Uterus (tissue), 4 donors: Measurements from ENCODE around the gene HSD3B7. TPM values are rescaled to one million over a fixed set of nuclear protein-coding genes. Genes with fewer than 3 reads are reported as not detected.

Experiments
- DNase-seq, 2 donors: peaks; one replicate each; pipeline ENCODE4 v3.0.0-alpha.2; 2019 to 2020
- H3K27ac ChIP-seq, 2 donors: fragments of 200-600 bp; sonication (generic); 1 replicate in 1 of 2; 2 replicates in 1 of 2; pipeline ENCODE4 v1.5.1; 2016 to 2018
- H3K27me3 ChIP-seq, 2 donors: fragments of 200-600 bp; sonication (generic); one replicate each; pipeline ENCODE4 v1.5.1; 2018 to 2019; ENCODE audit warnings: control low read depth in 1 of 2
- H3K36me3 ChIP-seq, 2 donors: fragments of 200-600 bp; sonication (generic); one replicate each; pipeline ENCODE4 v1.5.1; 2019; ENCODE audit warnings: control low read depth in 1 of 2
- H3K4me1 ChIP-seq, 2 donors: fragments of 200-600 bp; sonication (generic); one replicate each; pipeline ENCODE4 v1.5.1; 2018 to 2019; ENCODE audit warnings: control low read depth in 1 of 2
- H3K4me3 ChIP-seq, 2 donors: fragments of 200-600 bp; sonication (generic); 1 replicate in 1 of 2; 2 replicates in 1 of 2; pipeline ENCODE4 v1.5.1; 2018 to 2019; ENCODE audit warnings: mild to moderate bottlenecking in 1 of 2
- H3K9me3 ChIP-seq, 2 donors: fragments of 200-600 bp; sonication (generic); one replicate each; pipeline ENCODE4 v1.5.1; 2019; ENCODE audit warnings: control low read depth in 1 of 2
- CTCF ChIP-seq, 4 experiments: fragments of 200-600 bp in 2 of 4; fragments of 450-650 bp in 2 of 4; sonication (generic) in 2 of 4; IDR thresholded peaks; one replicate each; pipeline ENCODE4 v1.5.1; 2016 to 2019; ENCODE audit warnings: antibody characterized with exemption in 4 of 4, mild to moderate bottlenecking in 2 of 4, moderate library complexity in 1 of 4
- POLR2A ChIP-seq, 2 donors: fragments of 450-650 bp; IDR thresholded peaks; one replicate each; pipeline ENCODE4 v1.6.1; 2016; ENCODE audit warnings: antibody characterized with exemption in 2 of 2, mild to moderate bottlenecking in 1 of 2, moderate library complexity in 1 of 2
- intact Hi-C: fragments of 100-400 bp; cut with DNase I; formaldehyde crosslinking; loops from one replicate; pipeline ENCODE4 v1.15.1; 2023; ENCODE audit warnings: low total_unique reads
- small RNA-seq: library from RNA; depleted of rRNA; stranded (forward); fragments of <200 nt; gene quantifications from one replicate; pipeline ENCODE3, GENCODE V24; 2016
- total RNA-seq, 4 donors: library from RNA; depleted of rRNA in 3 of 4; stranded (reverse); fragments of >200 nt in 3 of 4; gene quantifications; one replicate each; pipeline versions ENCODE4 v1.1.0 to v1.2.4, GENCODE V29; 2014 to 2023
- donor health status: DM: yes; HTN: yes; CAD: no.

Gene HSD3B7
- total RNA-seq, 4 donors from 2014 or later = 7.2 to 18.0 (median 11.3) TPM

- H3K9me3 ChIP-seq = no peaks in the 10 kb centered on the region
- peak overlapping the region; percentile 85 to 100 for H3K4me3 ChIP-seq
- intact Hi-C loops = no loop called here
- peaks cover 6% of the 10 kb centered on the region in 2 donors for H3K4me1 ChIP-seq
- no peaks in the 10 kb centered on the region for H3K36me3 ChIP-seq
- H3K27ac ChIP-seq = peak overlapping the region; percentile 95
- TF ChIP-seq POLR2A (IDR thresholded peaks at IDR 0.05) (peak; percentile 33 to 34), CTCF (IDR thresholded peaks at IDR 0.05) (no peak)
- no peaks in the 10 kb centered on the region for H3K27me3 ChIP-seq
- peak; percentile 89 to 93 for DNase-seq
These were observed 48.9 kb downstream of the HSD3B7 start for GRCh38 chr16:31033709-31034492.

GRCh38 chr16:31036691-31037090 is 51.7 kb downstream of the HSD3B7 start:
- Histone ChIP-seq H3K36me3 (no peaks in the 10 kb centered on the region), H3K9me3 (no peaks in the 10 kb centered on the region), H3K4me1 (peaks cover 6% of the 10 kb centered on the region in 2 donors), H3K27me3 (no peaks in the 10 kb centered on the region), H3K4me3 (no peak overlapping the region), H3K27ac (no peak overlapping the region)
- intact Hi-C loops = no loop called here
- no peak for TF ChIP-seq POLR2A (IDR thresholded peaks at IDR 0.05)
- no peak for TF ChIP-seq CTCF (IDR thresholded peaks at IDR 0.05)
- DNase-seq = no peak

Small RNA genes lying within 50 kb of the gene (small RNA-seq; reads per million reads assigned to genes)
- gene AC135048.1 = not detected

Other genes with a start within 250 kb of the HSD3B7 start
- gene PHKG2, start 236.8 kb upstream of the HSD3B7 start, total RNA-seq = 10 to 100 TPM; 13.5 to 44.7 (median 25.8) TPM
- 1 to 10 TPM in 2 of 4 donors, not detected in 2; 4.1 to 9.1 TPM for gene CFAP119, start 223.1 kb upstream of the HSD3B7 start, total RNA-seq
- gene RNF40, start 222.9 kb upstream of the HSD3B7 start, total RNA-seq = 100 to 1,000 TPM in 2 of 4 donors, 10 to 100 TPM in 2; 20.5 to 130 (median 86.0) TPM
- 10 to 100 TPM in 2 of 4 donors, 1 to 10 TPM in 2; 5.4 to 25.5 (median 10.7) TPM for gene ZNF629, start 198.0 kb upstream of the HSD3B7 start, total RNA-seq
- 10 to 100 TPM; 16.5 to 44.8 (median 35.2) TPM for gene BCL7C, start 91.1 kb upstream of the HSD3B7 start, total RNA-seq
- gene CTF1, start 88.6 kb upstream of the HSD3B7 start, total RNA-seq = 10 to 100 TPM in 2 of 4 donors, 1 to 10 TPM in 1, not detected in 1; 2.3 to 20.6 (median 13.8) TPM
- 10 to 100 TPM in 3 of 4 donors, 1 to 10 TPM in 1; 3.8 to 25.4 (median 19.0) TPM for gene FBXL19, start 61.6 kb upstream of the HSD3B7 start, total RNA-seq
- 10 to 100 TPM; 21.7 to 65.0 (median 27.9) TPM for gene ORAI3, start 36.1 kb upstream of the HSD3B7 start, total RNA-seq
- gene SETD1A, start 27.5 kb upstream of the HSD3B7 start, total RNA-seq = 10 to 100 TPM in 1 of 4 donors, 1 to 10 TPM in 3; 2.1 to 31.7 (median 3.5) TPM
- gene STX1B, start 25.4 kb downstream of the HSD3B7 start, total RNA-seq = 1 to 10 TPM in 3 of 4 donors, under 1 TPM in 1; 0.88 to 2.6 (median 2.5) TPM
- gene STX4, start 48.4 kb downstream of the HSD3B7 start, total RNA-seq = 100 to 1,000 TPM in 1 of 4 donors, 10 to 100 TPM in 3; 26.2 to 114 (median 85.1) TPM
- 10 to 100 TPM in 1 of 4 donors, 1 to 10 TPM in 3; 4.4 to 20.6 (median 6.4) TPM for gene ZNF668, start 89.0 kb downstream of the HSD3B7 start, total RNA-seq
- gene ZNF646, start 89.2 kb downstream of the HSD3B7 start, total RNA-seq = 10 to 100 TPM in 3 of 4 donors, 1 to 10 TPM in 1; 3.3 to 17.3 (median 15.1) TPM
- gene PRSS53, start 103.7 kb downstream of the HSD3B7 start, total RNA-seq = 1 to 10 TPM in 2 of 4 donors, under 1 TPM in 1, not detected in 1; under 0.01 to 5.5 (median 2.4) TPM
- gene VKORC1, start 109.6 kb downstream of the HSD3B7 start, total RNA-seq = 10 to 100 TPM; 68.7 to 81.8 (median 73.5) TPM
- 10 to 100 TPM; 15.3 to 32.1 (median 21.9) TPM for gene BCKDK, start 123.2 kb downstream of the HSD3B7 start, total RNA-seq
- 100 to 1,000 TPM in 1 of 4 donors, 10 to 100 TPM in 3; 63.0 to 101 (median 77.8) TPM for gene KAT8, start 132.5 kb downstream of the HSD3B7 start, total RNA-seq
- gene PRSS8, start 150.5 kb downstream of the HSD3B7 start, total RNA-seq = 1 to 10 TPM in 1 of 4 donors, under 1 TPM in 1, not detected in 2; 0.26 to 8.7 TPM
- under 1 TPM in 2 of 4 donors, not detected in 2; 0.48 to 0.76 TPM for gene PRSS36, start 164.9 kb downstream of the HSD3B7 start, total RNA-seq
- 100 to 1,000 TPM in 2 of 4 donors, 10 to 100 TPM in 2; 21.5 to 356 (median 109) TPM for gene FUS, start 194.9 kb downstream of the HSD3B7 start, total RNA-seq
- 10 to 100 TPM; 12.7 to 87.1 (median 18.0) TPM for gene PYCARD, start 217.6 kb downstream of the HSD3B7 start, total RNA-seq
- gene TRIM72, start 228.9 kb downstream of the HSD3B7 start, total RNA-seq = under 1 TPM in 1 of 4 donors, not detected in 3; under 0.01 TPM
- gene PYDC1, start 231.9 kb downstream of the HSD3B7 start, total RNA-seq = not detected